AG08395 (cell line): ENCODE results near the gene THOP1.

Experiments
- DNase-seq: peaks from one replicate; pipeline ENCODE4 v3.0.0; 2012; ENCODE audit warnings: mixed read lengths, low spot score

THOP1 gene

DNA sequence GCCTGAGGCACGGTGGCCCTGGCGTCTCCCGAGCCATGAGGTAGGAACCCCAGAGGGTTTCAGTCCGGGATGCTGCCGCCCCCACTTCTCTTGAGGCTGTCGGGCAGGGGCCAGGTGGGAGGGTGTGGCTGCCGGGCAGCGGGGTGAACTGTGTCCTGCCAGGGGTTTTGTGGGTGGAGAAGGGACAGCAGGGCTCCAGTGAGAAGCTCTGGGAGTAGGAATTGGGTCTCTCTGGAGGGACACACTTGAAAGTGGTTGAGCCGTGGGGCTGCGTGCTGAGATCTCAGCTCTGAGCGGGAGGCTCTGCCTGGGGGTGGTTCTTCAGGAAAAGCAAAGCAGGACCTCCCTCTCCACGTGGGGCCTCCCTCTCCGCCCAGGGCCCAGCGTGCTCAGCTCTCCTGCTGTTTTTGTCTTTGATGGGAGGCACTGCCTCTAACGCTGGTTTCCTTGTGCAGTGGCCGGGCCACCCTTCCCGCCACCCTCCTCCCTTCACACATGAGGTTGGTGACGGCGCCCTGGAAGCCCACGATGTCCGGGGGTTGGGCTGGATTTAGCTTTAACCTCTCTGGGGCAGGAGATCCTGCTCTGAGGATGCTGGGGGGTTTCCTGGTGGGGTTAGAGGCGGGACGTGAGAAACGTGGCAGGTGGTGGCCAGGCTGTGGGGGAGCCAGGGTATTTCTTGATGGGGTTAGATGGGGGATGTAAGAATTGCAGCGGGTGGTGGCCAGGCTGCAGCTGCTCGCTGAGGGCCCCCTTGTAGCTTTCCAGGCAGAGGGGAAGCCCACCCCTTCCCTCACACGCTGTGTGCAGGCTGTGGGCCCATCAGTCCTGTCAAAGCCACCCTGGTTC is 19.1 kb downstream of the THOP1 start:
- no peak for DNase-seq

GRCh38 chr19:2805261-2805900 is 20.1 kb downstream of the THOP1 start:
- DNase-seq: no peak

GRCh38 chr19:2805991-2806649 is 20.8 kb downstream of the THOP1 start:
- no peak for DNase-seq

DNA sequence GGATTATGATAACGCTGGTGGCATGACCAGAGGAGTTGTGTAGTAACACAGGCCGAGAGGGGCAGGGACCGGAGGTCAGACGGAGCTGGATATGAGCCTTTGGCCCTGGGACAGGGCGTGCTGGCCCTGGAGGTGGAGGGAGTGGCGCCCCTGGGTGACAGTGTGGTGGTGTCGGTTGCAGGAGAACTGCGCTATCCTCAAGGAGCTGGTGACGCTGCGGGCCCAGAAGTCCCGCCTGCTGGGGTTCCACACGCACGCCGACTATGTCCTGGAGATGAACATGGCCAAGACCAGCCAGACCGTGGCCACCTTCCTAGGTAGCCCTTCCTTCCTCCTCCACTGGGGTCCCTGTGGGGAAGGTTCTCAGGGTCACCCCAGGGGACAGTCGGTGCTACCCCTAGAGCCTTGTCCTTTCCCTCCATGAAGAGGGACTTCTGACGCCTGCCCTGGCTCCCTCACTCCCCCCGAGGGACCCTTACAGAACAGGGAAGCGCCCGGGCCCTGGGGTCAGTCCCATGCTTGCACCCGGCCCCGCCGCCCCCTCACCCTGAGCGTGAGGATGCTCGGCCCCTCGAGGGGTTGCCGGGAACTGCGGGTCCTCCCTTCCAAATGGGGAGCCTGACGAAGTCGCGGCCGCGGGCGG is 21.6 kb downstream of the THOP1 start:
- DNase-seq: no peak

DNA sequence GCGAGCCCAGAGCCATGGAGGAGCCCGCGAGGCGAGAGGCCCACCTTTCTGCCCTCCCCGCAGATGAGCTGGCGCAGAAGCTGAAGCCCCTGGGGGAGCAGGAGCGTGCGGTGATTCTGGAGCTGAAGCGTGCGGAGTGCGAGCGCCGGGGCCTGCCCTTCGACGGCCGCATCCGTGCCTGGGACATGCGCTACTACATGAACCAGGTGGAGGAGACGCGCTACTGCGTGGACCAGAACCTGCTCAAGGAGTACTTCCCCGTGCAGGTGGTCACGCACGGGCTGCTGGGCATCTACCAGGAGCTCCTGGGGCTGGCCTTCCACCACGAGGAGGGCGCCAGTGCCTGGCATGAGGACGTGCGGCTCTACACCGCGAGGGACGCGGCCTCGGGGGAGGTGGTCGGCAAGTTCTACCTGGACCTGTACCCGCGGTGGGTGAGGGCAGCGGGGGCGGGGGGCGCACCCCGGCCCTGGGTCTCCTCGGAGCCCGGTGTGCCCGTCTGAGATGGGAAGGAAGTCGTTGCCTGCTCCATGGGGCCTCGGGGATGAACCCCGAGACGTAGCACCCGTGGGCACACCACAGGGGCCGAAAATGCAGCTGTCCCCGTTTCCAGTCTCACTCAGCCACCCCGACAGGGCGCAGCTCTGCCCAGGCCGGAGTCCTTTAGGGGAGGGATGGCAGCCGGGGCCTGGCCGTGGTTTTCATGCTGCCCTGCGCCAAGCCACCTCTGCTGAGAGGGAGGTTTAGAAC is 22.3 kb downstream of the THOP1 start:
- DNase-seq: no peak

DNA sequence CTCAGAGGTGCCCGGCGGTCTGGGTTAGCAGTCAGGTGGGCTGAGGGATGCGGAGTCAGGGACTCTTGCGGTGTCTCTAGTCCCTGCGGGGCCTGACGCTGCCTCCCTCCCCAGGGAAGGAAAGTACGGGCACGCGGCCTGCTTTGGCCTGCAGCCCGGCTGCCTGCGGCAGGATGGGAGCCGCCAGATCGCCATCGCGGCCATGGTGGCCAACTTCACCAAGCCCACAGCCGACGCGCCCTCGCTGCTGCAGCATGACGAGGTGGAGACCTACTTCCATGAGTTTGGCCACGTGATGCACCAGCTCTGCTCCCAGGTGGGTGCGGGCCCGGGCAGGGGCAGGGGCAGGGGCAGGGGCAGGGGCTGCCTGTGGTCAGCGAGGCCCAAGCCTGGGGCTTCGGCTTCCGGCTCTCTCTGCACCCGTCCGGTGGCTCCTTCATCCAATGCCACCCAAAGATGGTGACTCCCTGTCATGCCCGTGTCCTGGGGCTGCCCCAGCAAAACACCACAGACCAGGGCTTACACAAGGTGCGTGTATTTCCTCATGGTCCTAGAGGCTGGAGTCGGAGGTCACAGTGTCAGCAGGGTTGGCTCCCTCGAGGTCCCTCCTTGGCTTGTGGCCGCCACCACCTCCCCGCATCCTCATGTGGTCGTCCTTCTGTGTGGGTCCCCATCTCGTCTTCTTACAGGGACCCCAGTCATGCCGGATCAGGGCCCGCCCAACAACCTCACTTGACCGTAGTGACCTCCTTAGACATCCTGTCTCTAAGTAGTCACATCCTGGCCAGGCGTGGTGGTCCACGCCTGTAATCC is 23.0 kb downstream of the THOP1 start:
- no peak for DNase-seq

DNA sequence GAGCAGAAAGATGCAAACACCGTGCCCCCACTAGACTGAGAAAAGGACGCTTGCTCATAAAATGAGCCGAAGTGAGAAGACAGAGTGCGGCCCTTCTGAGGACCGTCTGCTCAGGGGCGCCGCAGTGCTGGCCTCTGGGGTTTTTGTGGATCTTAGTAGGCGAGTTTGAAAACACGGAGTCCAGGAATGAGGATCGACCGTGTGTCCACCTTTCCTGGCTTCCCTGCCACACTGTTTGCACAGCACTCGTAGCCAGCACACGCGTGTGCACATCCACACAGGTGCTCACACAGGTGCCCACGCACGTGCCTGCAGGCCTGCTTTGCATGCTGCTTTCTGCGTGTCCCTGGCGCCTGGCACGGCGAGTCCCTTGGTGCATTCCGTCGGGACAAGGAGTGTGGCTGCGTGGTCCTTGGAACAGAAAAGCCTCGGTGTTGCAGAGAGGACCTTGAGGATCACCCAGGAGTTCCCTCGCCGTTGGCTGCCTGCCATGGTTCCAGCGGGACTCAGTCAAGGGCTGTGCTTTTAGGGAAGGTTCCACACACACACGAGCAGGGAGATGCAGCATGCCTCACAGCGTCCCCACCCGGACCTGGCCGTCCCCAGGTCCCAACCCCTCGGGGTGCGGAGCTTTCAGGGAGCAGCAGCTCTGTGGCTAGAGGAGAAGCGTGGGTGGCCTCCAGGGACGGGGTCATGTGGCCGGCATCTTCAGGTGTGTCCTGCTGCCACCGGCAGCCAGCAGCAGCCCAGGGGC is 24.3 kb downstream of the THOP1 start:
- DNase-seq: no peak

GRCh38 chr19:2810141-2811091 is 25.1 kb downstream of the THOP1 start:
- DNase-seq: no peak

- DNase-seq: no peak
Observed at GRCh38 chr19:2811221-2811722, 26.0 kb downstream of the THOP1 start.

- no peak for DNase-seq
Observed at GRCh38 chr19:2811735-2812413, 26.6 kb downstream of the THOP1 start.

DNA sequence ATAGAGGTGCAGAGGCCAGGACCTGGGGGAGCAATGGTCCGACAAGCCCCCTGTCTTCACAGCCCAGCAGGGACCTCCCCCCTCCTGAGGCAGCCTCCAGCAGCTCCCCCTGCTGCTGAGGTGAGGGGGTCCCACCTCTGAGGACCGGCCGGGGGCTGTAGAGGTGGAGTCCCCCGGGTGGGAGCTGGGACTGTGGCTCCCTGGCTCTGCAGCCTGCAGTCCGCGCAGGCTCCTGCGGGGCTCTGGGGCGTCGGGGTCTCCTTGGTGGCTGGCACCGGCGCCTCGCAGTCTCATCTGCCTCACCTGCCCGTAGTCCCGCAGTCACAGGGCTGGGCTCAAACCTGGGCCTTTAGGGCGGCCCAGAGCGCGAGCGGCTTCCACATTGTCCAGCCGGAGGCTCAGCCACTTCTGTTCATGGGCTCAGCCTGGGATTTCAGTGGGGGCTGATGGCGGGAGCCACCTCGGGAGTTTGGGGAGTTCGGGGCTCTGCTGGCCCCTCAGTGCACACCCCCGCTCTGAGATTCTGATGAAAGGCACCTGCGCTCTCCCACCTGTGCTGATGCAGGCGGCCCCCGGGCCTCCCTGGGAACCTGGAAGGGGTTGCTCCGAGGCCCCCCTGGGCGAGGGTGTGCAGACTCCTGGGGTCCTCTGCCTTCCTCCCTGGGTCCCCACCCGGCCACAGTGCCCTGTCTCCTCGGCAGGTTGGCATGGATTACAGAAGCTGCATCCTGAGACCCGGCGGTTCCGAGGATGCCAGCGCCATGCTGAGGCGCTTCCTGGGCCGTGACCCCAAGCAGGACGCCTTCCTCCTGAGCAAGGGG is 27.3 kb downstream of the THOP1 start:
- DNase-seq: no peak

- no peak for DNase-seq
Observed at GRCh38 chr19:2813235-2814160, 28.2 kb downstream of the THOP1 start.

DNA sequence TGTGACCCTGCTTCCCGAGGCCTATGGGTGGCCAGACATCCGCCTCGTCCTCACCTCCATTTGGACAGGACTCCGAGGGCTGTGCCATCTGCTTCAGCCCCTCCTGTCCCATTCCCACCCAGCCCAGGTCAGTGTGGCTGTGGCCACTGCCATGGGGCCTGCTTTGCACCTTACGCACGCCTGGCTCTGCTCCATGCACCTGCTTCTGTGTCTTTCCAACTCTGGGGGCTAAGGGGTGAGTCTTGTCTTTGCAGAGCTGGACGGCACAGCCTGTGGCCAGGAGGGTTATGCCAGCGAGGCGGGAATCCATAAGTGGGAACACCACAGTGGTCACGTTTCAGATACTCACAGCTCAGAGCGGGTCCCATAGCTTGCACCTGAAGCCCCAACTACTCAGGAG is 29.1 kb downstream of the THOP1 start:
- no peak for DNase-seq

GRCh38 chr19:2815191-2815614 is 29.9 kb downstream of the THOP1 start:
- no peak for DNase-seq

DNA sequence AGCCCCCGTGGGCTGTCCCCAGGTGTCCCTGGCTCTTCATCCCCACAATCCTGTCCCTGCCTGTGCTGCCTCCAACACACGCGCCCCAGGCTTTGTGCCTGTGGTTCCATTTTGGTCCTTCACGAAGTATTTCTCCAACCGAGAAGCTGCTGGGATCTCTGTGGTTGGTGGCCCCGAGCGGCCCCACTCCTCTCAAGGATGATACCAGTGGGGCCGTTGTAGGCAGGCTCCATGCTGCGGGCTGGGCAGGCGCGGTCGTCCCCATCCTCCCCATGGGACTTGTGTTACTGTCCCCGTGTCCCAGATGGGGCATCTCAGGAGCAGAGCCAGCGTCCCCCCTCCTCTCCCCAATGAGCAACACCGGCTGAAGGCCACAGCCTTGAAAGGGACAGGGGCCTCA is 30.6 kb downstream of the THOP1 start:
- no peak for DNase-seq

DNA sequence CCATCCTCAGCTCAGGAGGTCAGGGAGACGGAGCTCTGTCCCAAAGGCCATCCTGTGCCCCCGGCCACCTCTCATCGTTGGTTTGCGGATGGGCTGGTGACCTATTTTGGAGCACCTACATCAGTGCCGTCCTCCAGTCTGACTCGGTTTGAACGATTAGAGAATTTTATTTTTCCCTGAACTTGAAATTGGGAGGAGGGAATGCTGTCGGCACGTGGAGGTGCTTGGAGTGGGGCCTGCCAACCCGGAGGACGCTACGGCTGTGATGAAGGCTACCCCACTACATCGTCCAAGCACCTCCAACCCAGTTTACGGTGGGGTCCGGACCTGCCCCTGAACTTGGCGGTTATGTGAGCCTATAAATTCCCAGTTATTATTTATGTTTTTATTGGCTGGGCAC is 31.3 kb downstream of the THOP1 start:
- no peak for DNase-seq
